Activated CD4-positive, alpha-beta T cell treated with anti-CD3 and anti-CD28 coated beads for 36 hours (primary cell): ENCODE measurements around the gene NCKAP5. TPM values are rescaled to one million over a fixed set of nuclear protein-coding genes. Genes with fewer than 3 reads are reported as not detected.

ENCODE experiments used
- ATAC-seq: fragments of 200-7000 bp; cut with Tn5 transposase; one replicate; pipeline ENCODE4 v1.10.0; 2021; ENCODE audit warnings: mild to moderate bottlenecking, moderate library complexity
- CTCF ChIA-PET: fragments of 350-600 bp; sonication (Branson Sonifier 250); formaldehyde crosslinking; loops from one replicate; lab custom pipeline; 2021; ENCODE audit warnings: antibody characterized with exemption; lab: Charles Lee
- POLR2A ChIA-PET: fragments of 350-600 bp; sonication (Branson Sonifier 250); formaldehyde crosslinking; loops from one replicate; lab custom pipeline; 2021; ENCODE audit warnings: antibody characterized with exemption, inconsistent platforms; lab: Charles Lee
- DNase-seq: peaks from one replicate; pipeline ENCODE4 v3.0.0-alpha.2; 2020
- H3K27ac Mint-ChIP-seq: one replicate; pipeline ENCODE4 v1.8.0; 2021; ENCODE audit warnings: mixed read lengths
- H3K27me3 Mint-ChIP-seq: one replicate; pipeline ENCODE4 v1.8.0; 2021; ENCODE audit warnings: mixed read lengths
- H3K36me3 Mint-ChIP-seq: one replicate; pipeline ENCODE4 v1.8.0; 2021; ENCODE audit warnings: low read depth, mixed read lengths
- H3K4me1 Mint-ChIP-seq: one replicate; pipeline ENCODE4 v1.8.0; 2021; ENCODE audit warnings: mixed read lengths
- H3K4me3 Mint-ChIP-seq: one replicate; pipeline ENCODE4 v1.8.0; 2021; ENCODE audit warnings: mild to moderate bottlenecking, moderate library complexity, mixed read lengths
- H3K9me3 Mint-ChIP-seq: one replicate; pipeline ENCODE4 v1.8.0; 2021; ENCODE audit warnings: low read depth, mixed read lengths
- intact Hi-C, 2 experiments: fragments of 100-400 bp; cut with DNase I in 1 of 2; cut with micrococcal nuclease in 1 of 2; formaldehyde crosslinking; loops; one replicate each; pipeline versions ENCODE4 v1.14.2 to v1.15.1; 2022 to 2024; cut with DNase I, micrococcal nuclease
- total RNA-seq, 2 experiments: library from RNA; stranded (reverse); gene quantifications; one replicate each; pipeline ENCODE4 v1.2.3, GENCODE V29; 2021

The NCKAP5 gene
- total RNA-seq, 2 experiments from 2014 or later, result not detected

- no peak for DNase-seq
- ChIA-PET POLR2A (no interaction called here), CTCF (no interaction called here)
- Mint-ChIP-seq H3K27me3 (no peaks in the 10 kb centered on the region), H3K9me3 (peaks cover 1% of the 10 kb centered on the region), H3K4me1 (no peaks in the 10 kb centered on the region), H3K36me3 (no peaks in the 10 kb centered on the region), H3K4me3 (no peak overlapping the region), H3K27ac (no peak overlapping the region)
- no peak for ATAC-seq
- intact Hi-C loops, result no loop called here
These were observed 163.0 kb downstream of the NCKAP5 start for GRCh38 chr2:133405252-133405651.

- POLR2A ChIA-PET, result no interaction called here
- no peaks in the 10 kb centered on the region for H3K27me3 Mint-ChIP-seq
- intact Hi-C loops, result no loop called here
These were observed 167.9 kb downstream of the NCKAP5 start for GRCh38 chr2:133400411-133400810.

GRCh38 chr2:133393895-133394294 lies 174.4 kb downstream of the NCKAP5 start:
- Mint-ChIP-seq H3K27ac (no peak overlapping the region), H3K9me3 (peaks cover 5% of the 10 kb centered on the region), H3K36me3 (no peaks in the 10 kb centered on the region), H3K4me3 (no peak overlapping the region), H3K27me3 (no peaks in the 10 kb centered on the region), H3K4me1 (no peaks in the 10 kb centered on the region)
- CTCF ChIA-PET, result no interaction called here
- intact Hi-C loops, result no loop called here
- no peak for DNase-seq
- POLR2A ChIA-PET, result no interaction called here
- no peak for ATAC-seq

More at GRCh38 chr2:133400411-133400810, 167.9 kb downstream of the NCKAP5 start:
- ATAC-seq, result no peak
- H3K4me3 Mint-ChIP-seq, result no peak overlapping the region
- DNase-seq, result no peak
- no peaks in the 10 kb centered on the region for H3K4me1 Mint-ChIP-seq
- H3K27ac Mint-ChIP-seq, result no peak overlapping the region
- CTCF ChIA-PET, result no interaction called here
- peaks cover 1% of the 10 kb centered on the region for H3K9me3 Mint-ChIP-seq
- H3K36me3 Mint-ChIP-seq, result no peaks in the 10 kb centered on the region

- CTCF ChIA-PET, result no interaction called here
- POLR2A ChIA-PET, result no interaction called here
- intact Hi-C loops, result no loop called here
- H3K9me3 Mint-ChIP-seq, result peaks cover 9% of the 10 kb centered on the region
- H3K27ac Mint-ChIP-seq, result no peak overlapping the region
- ATAC-seq, result no peak
- no peaks in the 10 kb centered on the region for H3K36me3 Mint-ChIP-seq
- H3K4me3 Mint-ChIP-seq, result no peak overlapping the region
- no peak for DNase-seq
- H3K4me1 Mint-ChIP-seq, result no peaks in the 10 kb centered on the region
- H3K27me3 Mint-ChIP-seq, result no peaks in the 10 kb centered on the region
These were observed 178.1 kb downstream of the NCKAP5 start for GRCh38 chr2:133390156-133390555.

- ChIA-PET POLR2A (no interaction called here), CTCF (no interaction called here)
- DNase-seq, result no peak
- Mint-ChIP-seq H3K27ac (no peak overlapping the region), H3K4me1 (no peaks in the 10 kb centered on the region), H3K4me3 (no peak overlapping the region), H3K36me3 (no peaks in the 10 kb centered on the region), H3K27me3 (no peaks in the 10 kb centered on the region), H3K9me3 (peaks cover 9% of the 10 kb centered on the region)
- no peak for ATAC-seq
- intact Hi-C loops, result no loop called here
These were observed 178.7 kb downstream of the NCKAP5 start for GRCh38 chr2:133389569-133389968.

GRCh38 chr2:133382566-133382965 lies 185.7 kb downstream of the NCKAP5 start:
- ChIA-PET CTCF (no interaction called here), POLR2A (no interaction called here)
- H3K27me3 Mint-ChIP-seq, result no peaks in the 10 kb centered on the region

GRCh38 chr2:133380991-133381390 lies 187.3 kb downstream of the NCKAP5 start:
- Mint-ChIP-seq H3K4me1 (no peaks in the 10 kb centered on the region), H3K36me3 (no peaks in the 10 kb centered on the region), H3K27me3 (no peaks in the 10 kb centered on the region), H3K4me3 (no peak overlapping the region), H3K9me3 (peaks cover 5% of the 10 kb centered on the region), H3K27ac (no peak overlapping the region)
- ATAC-seq (no peak), DNase-seq (no peak)
- ChIA-PET CTCF (no interaction called here), POLR2A (no interaction called here)
- intact Hi-C loops, result no loop called here

More at GRCh38 chr2:133382566-133382965, 185.7 kb downstream of the NCKAP5 start:
- intact Hi-C loops, result no loop called here
- Mint-ChIP-seq H3K4me3 (no peak overlapping the region), H3K4me1 (no peaks in the 10 kb centered on the region), H3K27ac (no peak overlapping the region), H3K36me3 (no peaks in the 10 kb centered on the region), H3K9me3 (peaks cover 6% of the 10 kb centered on the region)
- DNase-seq (no peak), ATAC-seq (no peak)

GRCh38 chr2:133378928-133379549 lies 189.2 kb downstream of the NCKAP5 start:
- ATAC-seq, result no peak
- POLR2A ChIA-PET, result no interaction called here
- intact Hi-C loops, result no loop called here
- no peak for DNase-seq
- Mint-ChIP-seq H3K27me3 (peaks cover 2% of the 10 kb centered on the region), H3K9me3 (peaks cover 8% of the 10 kb centered on the region), H3K4me3 (no peak overlapping the region), H3K36me3 (no peaks in the 10 kb centered on the region), H3K4me1 (no peaks in the 10 kb centered on the region), H3K27ac (no peak overlapping the region)
- CTCF ChIA-PET, result no interaction called here

- CTCF ChIA-PET, result no interaction called here
- ATAC-seq (no peak), DNase-seq (no peak)
- Mint-ChIP-seq H3K27ac (no peak overlapping the region), H3K4me3 (no peak overlapping the region), H3K4me1 (no peaks in the 10 kb centered on the region), H3K9me3 (peaks cover 8% of the 10 kb centered on the region), H3K27me3 (peaks cover 2% of the 10 kb centered on the region), H3K36me3 (no peaks in the 10 kb centered on the region)
- intact Hi-C loops, result no loop called here
- POLR2A ChIA-PET, result no interaction called here
These were observed 189.9 kb downstream of the NCKAP5 start for GRCh38 chr2:133378386-133378785.

GRCh38 chr2:133377599-133377998 lies 190.7 kb downstream of the NCKAP5 start:
- no peak overlapping the region for H3K4me3 Mint-ChIP-seq
- peaks cover 2% of the 10 kb centered on the region for H3K27me3 Mint-ChIP-seq
- CTCF ChIA-PET, result interaction anchor here (0.5 kb wide), 1 partner anchor 1339 kb away, joined by 3 read pairs; no protein-coding TSS in a partner anchor
- intact Hi-C loops, result no loop called here
- DNase-seq, result no peak
- H3K4me1 Mint-ChIP-seq, result no peaks in the 10 kb centered on the region
- no peak for ATAC-seq
- POLR2A ChIA-PET, result no interaction called here
- peaks cover 9% of the 10 kb centered on the region for H3K9me3 Mint-ChIP-seq
- H3K36me3 Mint-ChIP-seq, result no peaks in the 10 kb centered on the region
- H3K27ac Mint-ChIP-seq, result no peak overlapping the region

- POLR2A ChIA-PET, result no interaction called here
- no peak for ATAC-seq
- no peak for DNase-seq
- Mint-ChIP-seq H3K4me1 (no peaks in the 10 kb centered on the region), H3K4me3 (no peak overlapping the region), H3K36me3 (no peaks in the 10 kb centered on the region), H3K27me3 (peaks cover 2% of the 10 kb centered on the region), H3K27ac (no peak overlapping the region), H3K9me3 (peaks cover 7% of the 10 kb centered on the region)
- CTCF ChIA-PET, result no interaction called here
- intact Hi-C loops, result no loop called here
These were observed 191.2 kb downstream of the NCKAP5 start for GRCh38 chr2:133377021-133377481.

GRCh38 chr2:133374781-133375180 lies 193.5 kb downstream of the NCKAP5 start:
- Mint-ChIP-seq H3K27me3 (peaks cover 2% of the 10 kb centered on the region), H3K4me1 (no peaks in the 10 kb centered on the region), H3K27ac (no peak overlapping the region), H3K36me3 (no peaks in the 10 kb centered on the region), H3K9me3 (peaks cover 7% of the 10 kb centered on the region), H3K4me3 (no peak overlapping the region)
- ChIA-PET POLR2A (no interaction called here), CTCF (no interaction called here)
- intact Hi-C loops, result no loop called here
- DNase-seq (no peak), ATAC-seq (no peak)
